Lung (tissue), 12 donors: Measurements from ENCODE around the gene SAP25. TPM values are rescaled to one million over a fixed set of nuclear protein-coding genes. Genes with fewer than 3 reads are reported as not detected.

Experiments used
- ATAC-seq: fragments of 200-7000 bp; cut with Tn5 transposase; one replicate; pipeline ENCODE4 v1.9.1; 2020; ENCODE audit warnings: moderate number of reproducible peaks; ENCODE audit not compliant: insufficient read depth, low FRiP score
- DNase-seq, 3 donors: peaks; one replicate each; pipeline ENCODE4 v3.0.0-alpha.2; 2013 to 2017
- H3K27ac ChIP-seq, 2 donors: one replicate each; pipeline ENCODE4 v1.5.1; 2013; ENCODE audit warnings: mild to moderate bottlenecking in 2 of 2, moderate library complexity in 2 of 2, control low read depth in 1 of 2, inconsistent platforms in 1 of 2, low read depth in 1 of 2, low read length in 1 of 2
- H3K27me3 ChIP-seq, 3 donors: one replicate each; pipeline ENCODE4 v1.5.1; 2013; ENCODE audit warnings: low read length in 2 of 3; ENCODE audit not compliant: control insufficient read depth in 3 of 3, insufficient read depth in 3 of 3
- H3K36me3 ChIP-seq, 4 donors: one replicate each; pipeline ENCODE4 v1.5.1; 2013; ENCODE audit warnings: low read length in 4 of 4, mild to moderate bottlenecking in 1 of 4, moderate library complexity in 1 of 4; ENCODE audit not compliant: control insufficient read depth in 4 of 4, insufficient read depth in 4 of 4
- H3K4me1 ChIP-seq, 5 donors: one replicate each; pipeline ENCODE4 v1.5.1; 2013; ENCODE audit warnings: low read length in 5 of 5, mild to moderate bottlenecking in 2 of 5, moderate library complexity in 1 of 5; ENCODE audit not compliant: control insufficient read depth in 5 of 5, insufficient read depth in 5 of 5
- H3K4me3 ChIP-seq: one replicate; pipeline ENCODE4 v1.5.1; 2013; ENCODE audit warnings: mild to moderate bottlenecking, control low read depth, moderate library complexity
- H3K9ac ChIP-seq, 2 donors: one replicate each; pipeline ENCODE4 v1.5.1; 2013; ENCODE audit warnings: low read length in 2 of 2, control low read depth in 1 of 2; ENCODE audit not compliant: insufficient read depth in 1 of 2
- H3K9me3 ChIP-seq, 4 donors: one replicate each; pipeline ENCODE4 v1.5.1; 2013; ENCODE audit warnings: low read length in 3 of 4, mild to moderate bottlenecking in 1 of 4, moderate library complexity in 1 of 4; ENCODE audit not compliant: control insufficient read depth in 4 of 4, insufficient read depth in 3 of 4
- WGBS, 2 donors: extraction: QIAGEN DNeasy Blood & Tissue Kit; methylation state at CpG; one replicate each; pipeline ENCODE4 v1.1.7; 2013; 5-methylcytosine and 5-hydroxymethylcytosine counted together
- polyA plus RNA-seq, 2 donors: library from polyadenylated mRNA; stranded (reverse); fragments of 200-250 nt; gene quantifications; one replicate each; pipeline ENCODE4 v1.2.1, GENCODE V29; 2013
- total RNA-seq, 2 donors: library from RNA; depleted of rRNA in 1 of 2; stranded (reverse); fragments of >200 nt in 1 of 2; gene quantifications; one replicate each; pipeline ENCODE4 v1.2.1, GENCODE V29; 2014 to 2021
- TF ChIP-seq, protein P1 (sequence below): IDR thresholded peaks from 2 replicates; pipeline ENCODE4 v1.5.1; 2012; ENCODE audit warnings: mild to moderate bottlenecking; ENCODE audit errors: control extremely low read depth, extremely low read depth
- donor health status: control.
- donor health status: control.
- donor health status: Bipolar disorder and iron deficiency.
- donor health status: healthy.
- donor health status: DM: yes; HTN: yes; CAD: no.

SAP25 gene
- total and polyA plus RNA-seq, 4 donors, result 1.9 to 9.9 (median 6.2) TPM

- H3K4me1 ChIP-seq, result peaks cover 0 to 11% (median 7%) of the 10 kb centered on the region in 5 donors
- TF ChIP-seq, protein P1, sequence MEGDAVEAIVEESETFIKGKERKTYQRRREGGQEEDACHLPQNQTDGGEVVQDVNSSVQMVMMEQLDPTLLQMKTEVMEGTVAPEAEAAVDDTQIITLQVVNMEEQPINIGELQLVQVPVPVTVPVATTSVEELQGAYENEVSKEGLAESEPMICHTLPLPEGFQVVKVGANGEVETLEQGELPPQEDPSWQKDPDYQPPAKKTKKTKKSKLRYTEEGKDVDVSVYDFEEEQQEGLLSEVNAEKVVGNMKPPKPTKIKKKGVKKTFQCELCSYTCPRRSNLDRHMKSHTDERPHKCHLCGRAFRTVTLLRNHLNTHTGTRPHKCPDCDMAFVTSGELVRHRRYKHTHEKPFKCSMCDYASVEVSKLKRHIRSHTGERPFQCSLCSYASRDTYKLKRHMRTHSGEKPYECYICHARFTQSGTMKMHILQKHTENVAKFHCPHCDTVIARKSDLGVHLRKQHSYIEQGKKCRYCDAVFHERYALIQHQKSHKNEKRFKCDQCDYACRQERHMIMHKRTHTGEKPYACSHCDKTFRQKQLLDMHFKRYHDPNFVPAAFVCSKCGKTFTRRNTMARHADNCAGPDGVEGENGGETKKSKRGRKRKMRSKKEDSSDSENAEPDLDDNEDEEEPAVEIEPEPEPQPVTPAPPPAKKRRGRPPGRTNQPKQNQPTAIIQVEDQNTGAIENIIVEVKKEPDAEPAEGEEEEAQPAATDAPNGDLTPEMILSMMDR, result no peak
- peak overlapping the region in 1 of 2 donors; percentile 81 for H3K9ac ChIP-seq
- ATAC-seq (no peak), DNase-seq (no peak)
- no peaks in the 10 kb centered on the region for H3K9me3 ChIP-seq
- no peak overlapping the region for H3K27ac ChIP-seq
- H3K27me3 ChIP-seq, result no peaks in the 10 kb centered on the region
- peaks cover 0 to 9% (median under 1%) of the 10 kb centered on the region in 4 donors for H3K36me3 ChIP-seq
- 3 to 4% methylated on average over 29 of the region's 29 CpGs for WGBS, 2 donors
- H3K4me3 ChIP-seq, result peak overlapping the region; percentile 56
Measured at GRCh38 chr7:100612730-100613390, 39.2 kb upstream of the SAP25 start.

DNA sequence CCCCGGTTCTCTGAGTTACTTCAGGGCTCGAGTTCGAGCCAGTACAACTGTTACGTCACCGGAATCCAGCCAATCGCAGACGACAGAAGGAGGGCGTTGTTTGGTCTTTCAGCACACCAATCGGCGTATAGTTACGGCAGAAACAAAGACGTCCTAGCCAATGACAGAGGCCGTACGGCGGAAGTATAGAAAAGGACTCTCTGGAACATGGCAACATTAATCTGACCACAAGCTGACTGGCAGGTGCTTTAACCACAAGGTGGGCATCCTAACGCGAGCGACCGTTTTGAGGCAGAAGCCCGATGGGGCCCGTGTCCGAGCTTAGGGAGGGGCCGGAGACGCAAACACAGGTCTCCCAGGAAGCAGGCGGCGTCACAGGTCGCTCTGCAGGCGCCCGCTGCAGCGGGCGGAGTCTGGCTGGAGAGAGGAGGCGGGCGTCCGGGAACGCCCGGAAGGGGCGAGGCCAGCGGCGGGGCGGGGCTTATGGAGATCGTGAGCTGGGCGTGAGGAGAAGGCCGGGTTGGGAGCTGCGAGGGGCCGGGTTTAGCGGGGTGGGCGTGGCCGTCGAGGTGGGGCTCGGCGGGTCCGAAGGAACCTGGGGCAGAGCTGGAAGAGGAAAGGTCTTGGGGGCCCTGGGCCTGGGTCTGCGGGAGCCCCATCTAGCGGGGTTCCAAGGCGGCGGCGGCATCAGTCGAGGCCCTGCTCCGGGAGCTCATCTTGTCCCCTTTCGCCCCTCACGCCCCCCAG is 38.5 kb upstream of the SAP25 start, which contains the start of gene MOSPD3:
Gene MOSPD3, plus strand, starts transcription at position 558 of the 747 bp plus-strand sequence. CDS start 252 bp downstream, outside the sequence.
- Histone ChIP-seq H3K36me3 (peaks cover 0 to 9% (median 3%) of the 10 kb centered on the region in 4 donors), H3K27ac (peak within 1 kb of the TSS; percentile 87 to 93), H3K9me3 (no peaks in the 10 kb centered on the region), H3K4me1 (peaks cover 0 to 11% (median 7%) of the 10 kb centered on the region in 5 donors), H3K27me3 (no peaks in the 10 kb centered on the region), H3K9ac (peak within 1 kb of the TSS; percentile 67 to 81), H3K4me3 (peak within 1 kb of the TSS; percentile 65)
- 0% methylated on average over 61 of the region's 61 CpGs for WGBS, 2 donors
- DNase-seq (peak; percentile 99 to 100 (median 100)), ATAC-seq (peak; percentile 98)
- TF ChIP-seq, protein P1, result no peak

DNA sequence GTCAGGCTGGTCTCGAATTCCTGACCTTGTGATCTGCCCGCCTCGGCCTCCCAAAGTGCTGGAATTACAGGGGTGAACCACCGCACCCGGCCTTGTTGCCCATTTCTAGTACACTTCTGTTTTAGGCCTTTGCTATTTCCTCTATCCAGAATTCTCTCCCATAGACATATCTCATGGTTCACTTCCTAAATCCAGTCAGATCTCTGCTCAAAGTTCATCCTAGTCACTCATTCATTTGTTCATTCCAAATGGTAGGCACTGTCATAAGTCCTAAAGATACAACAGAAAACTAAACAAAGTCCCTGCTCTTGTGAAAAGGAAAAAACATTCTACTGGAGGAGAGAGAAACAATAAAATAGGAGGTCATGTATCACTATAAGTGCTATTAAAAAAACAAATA is 36.3 kb upstream of the SAP25 start:
- Histone ChIP-seq H3K4me3 (no peak overlapping the region), H3K9ac (no peak overlapping the region), H3K4me1 (peaks cover 0 to 17% (median 8%) of the 10 kb centered on the region in 5 donors), H3K27me3 (no peaks in the 10 kb centered on the region), H3K9me3 (no peaks in the 10 kb centered on the region), H3K27ac (no peak overlapping the region), H3K36me3 (peaks cover 0 to 9% (median 4%) of the 10 kb centered on the region in 4 donors)
- no peak for ATAC-seq
- WGBS, 2 donors, result 86 to 98% methylated on average over 4 to 5 of the region's 5 CpGs
- no peak for DNase-seq
- TF ChIP-seq, protein P1, result no peak
